NCI-H1092 treated with DMSO at 0.1 percent for 48 hours (cell line): ENCODE results near the gene GRM4.

ENCODE experiments used
- DNase-seq: peaks from one replicate; lab custom pipeline; 2025; lab: John Stamatoyannopoulos, UW

Gene GRM4

GRCh38 chr6:34142061-34142998, 3.6 kb downstream of the GRM4 start:
- DNase-seq, result no peak

DNA sequence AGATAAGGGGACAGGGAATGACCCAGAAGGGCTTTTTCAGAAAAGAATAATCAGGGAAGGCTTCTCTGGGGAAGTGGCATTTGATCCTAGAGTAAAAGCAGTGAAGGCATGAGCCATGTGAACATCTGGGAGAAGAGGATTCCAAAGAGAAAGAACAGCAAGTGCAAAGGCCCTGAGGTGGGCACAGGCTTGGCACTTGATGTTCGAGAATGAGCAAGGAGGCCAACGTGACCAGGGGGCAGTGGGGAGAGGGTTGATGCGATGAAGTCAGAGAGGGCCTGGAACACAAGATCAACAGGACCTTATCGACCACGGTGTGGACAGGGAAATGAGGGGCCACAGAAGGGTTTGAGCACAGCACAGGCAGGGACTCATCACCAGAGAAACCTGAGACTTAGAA, 5.8 kb downstream of the GRM4 start:
- DNase-seq, result no peak

DNA sequence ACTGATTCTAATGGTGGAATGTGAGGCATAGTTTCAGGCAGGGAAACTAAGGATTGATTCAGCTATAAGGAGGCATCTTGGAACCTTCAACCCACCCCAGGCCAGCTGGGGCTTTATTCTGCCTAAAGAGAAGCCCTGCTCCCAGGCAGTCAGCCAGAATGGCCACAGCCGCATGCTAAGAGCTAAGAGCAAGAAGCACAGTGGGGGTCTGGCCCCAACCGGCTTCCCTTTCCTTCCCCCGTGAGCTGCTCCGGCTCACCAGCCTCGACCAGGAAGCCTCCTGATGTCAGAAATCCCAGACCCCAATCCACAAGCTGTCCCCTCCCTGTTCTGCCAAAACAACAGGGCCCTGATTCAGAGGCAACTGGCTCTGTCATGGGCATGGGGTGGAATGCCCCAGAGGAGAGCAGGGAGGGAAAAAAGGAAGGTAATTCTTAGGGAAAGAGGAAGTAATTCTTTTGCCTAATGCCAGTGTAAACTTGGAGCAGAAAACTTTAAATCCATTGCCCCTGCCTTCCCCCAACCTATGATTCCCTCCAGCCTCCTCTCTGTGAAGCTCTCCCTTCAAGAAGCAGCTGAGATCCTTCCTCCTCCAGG, 6.9 kb downstream of the GRM4 start:
- DNase-seq, result no peak

- DNase-seq, result no peak
Observed at GRCh38 chr6:34138191-34138590, 7.7 kb downstream of the GRM4 start.

GRCh38 chr6:34135541-34135940, 10.3 kb downstream of the GRM4 start:
- DNase-seq, result no peak

DNA sequence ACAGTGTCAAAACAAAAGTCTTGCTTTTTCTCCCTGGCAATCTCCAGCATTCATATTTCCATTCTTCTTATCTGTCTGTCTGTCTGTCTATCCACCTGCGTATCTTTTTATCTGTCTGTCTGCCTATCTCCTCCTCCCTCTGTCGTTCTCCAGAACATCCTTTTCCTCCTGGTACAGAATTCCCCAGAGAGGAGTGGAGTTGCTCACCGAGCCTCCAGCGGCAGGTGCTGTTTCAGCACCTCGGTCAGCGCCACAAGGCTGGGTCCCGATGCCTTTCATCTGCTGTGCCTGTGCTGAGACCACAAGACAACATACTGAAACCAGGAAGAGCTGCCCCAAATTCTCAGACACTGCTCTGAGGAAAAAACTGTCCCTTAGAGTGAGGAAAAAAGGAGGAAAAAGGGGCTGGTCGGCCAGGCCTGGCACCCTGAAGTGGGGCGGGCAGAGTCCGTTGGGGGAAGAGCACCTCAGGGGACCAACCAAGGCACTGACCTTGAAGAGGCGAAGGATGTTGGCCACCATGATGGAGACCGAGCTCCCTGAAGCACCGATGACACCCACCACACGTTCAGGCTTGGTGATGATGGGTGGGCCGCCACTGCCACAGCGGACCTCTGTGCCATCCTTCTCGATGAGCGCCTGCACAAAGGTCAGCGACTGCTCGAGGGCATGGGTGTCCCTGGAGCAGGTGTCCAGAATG, 13.3 kb downstream of the GRM4 start:
- DNase-seq, result no peak

DNA sequence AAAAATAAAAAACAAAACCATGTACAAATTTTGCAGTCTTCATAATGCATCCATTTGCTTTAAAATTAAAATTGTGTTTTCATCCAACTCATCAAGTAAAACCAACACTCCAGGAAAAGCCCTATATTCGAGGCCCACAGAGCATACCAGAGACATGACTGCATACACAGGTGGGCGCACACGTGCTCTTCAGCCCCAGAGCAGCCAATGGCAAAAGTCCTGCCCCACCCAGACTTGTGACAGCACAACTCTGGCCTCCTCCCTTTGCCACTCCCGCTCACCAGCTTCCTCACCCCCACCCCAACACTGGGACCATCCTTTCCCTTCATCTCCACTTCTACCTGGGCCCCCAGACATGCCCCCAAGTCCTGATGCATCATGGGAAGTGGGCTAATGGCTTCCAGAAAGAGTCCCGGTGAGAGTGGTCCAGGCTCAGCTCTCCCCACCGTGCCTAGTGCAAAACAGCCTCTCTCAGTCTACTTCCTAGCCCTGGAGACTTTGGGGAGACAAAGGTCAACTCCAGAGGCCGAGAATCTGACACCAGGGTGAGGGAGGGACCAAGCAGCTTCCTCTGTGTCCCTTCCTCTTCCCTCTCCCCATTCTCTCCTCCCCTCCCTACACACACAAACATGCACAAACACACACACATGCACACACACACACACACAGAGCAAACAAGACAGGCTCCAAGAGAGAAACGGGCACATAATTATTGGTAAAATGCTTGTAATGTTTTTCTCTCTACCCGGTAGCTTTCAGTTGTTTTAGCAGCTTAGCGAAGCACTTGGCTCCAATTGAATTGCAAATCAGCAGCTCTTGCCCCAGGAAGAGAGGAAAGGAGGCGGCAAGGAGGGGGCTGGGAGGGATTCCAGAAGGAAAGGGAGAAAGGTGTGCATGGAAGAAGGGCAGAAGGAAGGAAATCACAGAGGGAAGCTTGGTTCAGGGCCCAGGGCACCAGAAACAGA, 14.3 kb downstream of the GRM4 start:
- no peak for DNase-seq

DNA sequence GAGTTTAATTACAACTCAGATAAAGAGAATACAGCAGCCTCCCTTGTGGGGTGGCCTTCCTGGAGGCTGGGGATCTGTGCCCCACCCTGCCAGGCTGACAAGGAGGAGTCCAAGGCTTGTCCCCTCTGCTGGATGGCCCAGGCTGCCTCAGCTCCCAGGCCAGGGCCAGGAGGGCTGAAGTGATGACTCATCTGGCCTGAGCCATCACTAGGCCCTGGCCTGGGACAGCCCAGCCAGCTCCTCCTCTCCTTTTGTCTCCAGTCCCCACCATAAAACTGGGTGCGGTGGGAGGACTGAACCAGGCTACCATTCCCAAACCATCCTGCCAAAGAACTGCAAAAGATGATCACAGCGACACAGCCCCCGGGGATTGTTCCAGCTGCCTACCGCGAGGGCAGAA, 15.0 kb downstream of the GRM4 start:
- DNase-seq, result no peak

DNA sequence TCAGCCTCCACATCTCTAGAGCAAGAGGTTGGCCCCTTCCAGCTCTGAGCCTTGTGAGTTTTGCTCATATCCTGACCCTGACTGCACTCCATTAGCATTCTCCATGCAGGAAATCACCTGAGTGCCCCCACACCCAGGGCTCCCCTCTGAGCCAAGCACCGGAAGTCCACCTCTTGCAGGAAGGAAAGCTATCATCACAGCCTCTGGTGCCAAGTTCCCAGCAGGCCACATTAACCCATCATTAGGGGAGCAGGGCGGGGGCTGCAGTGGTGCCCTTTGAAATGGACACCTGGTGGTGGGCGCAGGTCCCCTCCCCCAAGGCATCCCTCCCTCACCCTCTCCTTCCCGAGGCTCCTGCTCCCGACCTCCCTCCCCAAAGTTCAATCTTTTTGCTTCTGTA, 16.1 kb downstream of the GRM4 start:
- no peak for DNase-seq

- DNase-seq, result no peak
Observed at GRCh38 chr6:34128045-34128444, 17.8 kb downstream of the GRM4 start.

- DNase-seq, result no peak
Observed at GRCh38 chr6:34126419-34126818, 19.5 kb downstream of the GRM4 start.

DNA sequence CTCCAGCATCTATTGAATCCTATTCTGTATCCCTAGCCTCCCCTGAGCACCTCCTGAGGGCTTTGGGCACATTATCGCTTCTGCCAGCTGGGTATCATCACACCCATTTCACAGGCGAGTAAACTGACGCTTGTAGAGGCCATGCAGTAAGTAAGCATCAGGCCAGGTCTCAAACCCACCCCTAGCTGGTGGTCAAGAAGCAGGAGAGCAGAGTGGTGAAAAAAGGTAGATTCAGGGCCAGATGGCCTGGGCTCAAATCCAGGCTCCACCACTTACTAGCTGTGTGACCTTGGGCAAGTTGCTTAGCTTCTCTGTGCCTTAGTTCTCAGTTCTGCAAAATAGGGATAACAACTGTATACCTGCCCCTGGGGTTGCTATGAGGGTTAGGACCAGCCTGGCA, 19.9 kb downstream of the GRM4 start:
- DNase-seq, result no peak

- DNase-seq, result no peak
Observed at GRCh38 chr6:34120953-34121675, 24.8 kb downstream of the GRM4 start.

DNA sequence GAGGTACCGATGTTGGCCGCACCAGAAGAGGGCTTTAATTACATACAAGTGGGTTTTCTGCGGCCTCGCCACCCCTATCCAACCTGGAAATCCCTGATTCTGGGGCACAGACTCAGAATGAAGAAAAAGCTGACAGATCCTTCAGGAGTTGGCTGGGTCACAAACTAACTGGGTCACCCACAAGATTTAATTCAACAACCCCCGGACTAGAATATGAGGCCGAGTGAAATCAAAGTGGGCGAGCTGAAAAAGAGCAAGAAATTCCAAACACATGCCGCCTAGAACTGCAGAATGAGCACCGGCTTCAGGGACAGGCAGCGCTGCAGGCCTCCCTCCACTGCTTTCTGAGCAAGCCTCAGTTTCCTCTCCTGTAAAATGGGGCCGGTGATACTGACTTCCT, 30.0 kb downstream of the GRM4 start:
- DNase-seq, result no peak

GRCh38 chr6:34115403-34115795, 30.5 kb downstream of the GRM4 start:
- no peak for DNase-seq

DNA sequence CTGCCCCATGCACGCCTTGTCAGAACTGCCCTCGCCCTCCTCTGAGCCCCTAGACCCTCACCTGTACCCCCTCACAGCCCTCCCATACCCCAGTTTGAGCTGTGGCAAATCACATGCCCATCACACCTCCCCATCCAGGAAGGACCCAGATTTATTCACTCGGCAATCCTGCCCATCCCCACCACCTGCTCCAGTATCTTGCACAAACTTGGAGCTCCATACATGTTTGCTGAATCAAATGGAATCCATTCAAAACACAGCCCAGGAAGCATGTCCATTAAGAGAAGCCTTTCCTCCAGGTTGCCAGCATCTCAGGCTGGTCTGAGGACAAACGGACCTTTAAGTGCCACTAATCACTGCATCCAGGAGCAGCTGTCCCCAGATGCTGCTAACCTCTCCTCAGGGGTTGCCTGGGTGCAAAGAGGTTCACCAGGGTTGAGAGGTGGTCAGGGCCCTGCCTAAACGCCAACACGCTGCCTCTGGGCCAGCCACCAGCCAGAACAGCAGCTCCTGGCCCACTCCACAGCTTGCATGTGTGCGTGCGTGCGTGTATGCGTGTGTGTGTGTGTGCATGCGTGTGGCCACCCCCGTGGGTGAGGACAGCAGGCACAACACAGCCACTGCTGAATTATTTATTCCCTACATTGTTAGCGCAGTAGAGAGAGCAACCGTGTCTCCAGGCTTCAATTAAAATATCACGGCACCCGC, 31.0 kb downstream of the GRM4 start:
- DNase-seq, result no peak

DNA sequence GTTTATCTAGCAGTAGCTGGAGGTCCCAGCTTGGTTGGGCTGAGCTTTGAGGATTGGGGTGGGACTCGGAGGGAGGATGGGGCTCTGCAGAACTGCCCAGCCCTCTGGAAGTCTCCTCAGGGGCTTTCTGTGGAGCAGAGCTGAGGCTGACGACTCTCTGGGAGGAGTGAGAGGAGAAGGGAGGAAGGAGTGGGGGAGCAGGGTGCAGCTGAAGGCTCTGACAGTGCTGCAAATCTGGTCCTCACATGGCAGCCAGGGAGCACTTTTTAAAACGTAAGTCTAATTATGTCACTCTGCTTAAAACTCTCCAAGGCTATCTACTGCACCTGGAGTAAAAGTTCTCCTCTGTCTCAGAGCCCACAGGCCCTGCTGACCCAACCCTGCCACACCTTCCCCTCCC, 32.4 kb downstream of the GRM4 start:
- no peak for DNase-seq

DNA sequence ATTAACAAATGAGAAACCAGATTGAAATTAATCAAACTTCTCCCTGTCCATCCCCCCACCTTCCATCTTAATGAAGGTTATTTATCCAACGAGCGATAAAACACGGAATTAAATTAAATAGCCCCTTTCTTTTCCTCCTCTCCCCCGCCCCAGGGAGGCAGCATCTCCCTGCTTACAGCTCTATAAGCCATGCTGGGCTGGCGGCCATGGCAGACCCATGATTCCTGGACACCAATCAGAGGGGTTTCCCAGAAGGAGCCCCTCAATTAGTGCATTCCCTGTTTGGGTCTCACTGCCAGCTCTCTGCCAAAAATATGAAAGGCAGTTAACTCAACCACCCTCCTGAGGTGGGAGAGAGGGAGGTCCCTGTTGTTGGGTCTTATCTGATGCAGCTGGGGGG, 33.8 kb downstream of the GRM4 start:
- no peak for DNase-seq

DNA sequence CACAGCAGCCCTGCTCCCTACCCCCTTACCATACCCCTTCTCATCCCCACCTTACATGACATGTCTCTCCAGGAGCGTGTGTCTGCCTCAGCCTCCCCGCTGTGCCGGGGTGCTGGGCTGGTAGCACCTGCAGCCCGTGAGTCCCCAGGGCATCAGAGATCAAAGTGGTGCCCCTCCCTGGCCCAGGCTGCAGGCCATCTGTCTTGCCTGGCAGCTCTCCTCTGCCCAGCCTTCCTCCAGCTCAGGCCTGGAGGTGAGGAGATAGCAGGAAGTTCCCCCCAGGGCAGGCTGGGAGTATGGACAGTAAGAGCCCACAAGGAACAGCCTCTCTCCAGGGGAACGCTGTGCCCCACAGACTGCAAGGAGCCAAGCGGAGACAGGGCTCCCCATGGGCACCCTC, 35.3 kb downstream of the GRM4 start:
- peak; percentile 6 for DNase-seq

GRCh38 chr6:34108176-34108575, 37.7 kb downstream of the GRM4 start:
- no peak for DNase-seq

DNA sequence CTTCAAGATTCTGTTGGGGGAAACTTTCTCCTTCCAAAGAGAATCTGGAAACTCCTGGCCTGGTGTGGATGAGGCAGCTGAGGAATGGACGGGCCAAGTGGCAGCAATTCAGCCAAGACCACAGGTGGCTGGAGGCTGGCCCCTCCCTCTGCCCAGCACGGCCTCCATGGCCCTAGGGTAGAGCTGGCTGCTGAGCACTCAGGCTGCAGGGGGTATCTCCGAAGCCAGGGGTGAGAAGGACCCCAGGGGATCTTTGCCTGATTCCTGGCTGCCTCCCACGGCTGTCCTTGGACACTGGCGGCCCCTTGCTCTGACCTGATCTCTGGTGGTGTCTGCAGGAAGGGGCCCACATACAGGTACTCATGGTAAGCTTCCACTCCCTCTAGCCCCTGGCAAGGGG, 39.0 kb downstream of the GRM4 start:
- DNase-seq, result no peak
